PC-3 (cell line): ENCODE measurements around the gene PITPNM3. TPM values are rescaled to one million over a fixed set of nuclear protein-coding genes. Genes with fewer than 3 reads are reported as not detected.

Source experiments
- ATAC-seq: fragments of 200-7000 bp; cut with Tn5 transposase; 2 replicates; pipeline ENCODE4 v1.9.1; 2020; ENCODE audit warnings: mild to moderate bottlenecking, moderate library complexity
- BruUV-seq: library from RNA; stranded (reverse); fragments of 400-500 nt; replicated peaks from 2 replicates; lab custom pipeline; 2021; lab: Mats Ljungman, UMichigan
- CTCF ChIA-PET: fragments of 300-600 bp; sonication (Branson Sonifier 250); formaldehyde crosslinking; loops from one replicate; lab custom pipeline; 2022; ENCODE audit warnings: antibody characterized with exemption; lab: Charles Lee
- POLR2A ChIA-PET: fragments of 300-600 bp; sonication (Branson Sonifier 250); formaldehyde crosslinking; loops from one replicate; lab custom pipeline; 2022; ENCODE audit warnings: antibody characterized with exemption; ENCODE audit not compliant: unreplicated experiment; lab: Charles Lee
- DNase-seq: peaks from one replicate; pipeline ENCODE4 v3.0.0-alpha.2; 2015
- H2AFZ ChIP-seq: fragments of 300-600 bp; sonication (generic); 2 replicates; pipeline ENCODE4 v1.6.0; 2016; ENCODE audit warnings: antibody characterized with exemption, low read length
- H3F3A ChIP-seq: fragments of 300-600 bp; sonication (generic); one replicate; pipeline ENCODE4 v1.6.0; 2017; ENCODE audit warnings: antibody characterized with exemption, low read length, control low read depth, mild to moderate bottlenecking; ENCODE audit not compliant: unreplicated experiment
- H3K27ac ChIP-seq: fragments of 300-600 bp; sonication (generic); 2 replicates; pipeline ENCODE4 v1.5.1; 2016; ENCODE audit warnings: mild to moderate bottlenecking, low read length
- H3K27me3 ChIP-seq: fragments of 300-600 bp; sonication (generic); 2 replicates; pipeline ENCODE4 v1.6.1; 2016; ENCODE audit warnings: low read length, mixed read lengths
- H3K36me3 ChIP-seq: fragments of 300-600 bp; sonication (generic); 2 replicates; pipeline ENCODE4 v1.6.1; 2016; ENCODE audit warnings: low read depth, mixed run types, low read length, mixed read lengths
- H3K4me1 ChIP-seq: fragments of 300-600 bp; sonication (generic); 2 replicates; pipeline ENCODE4 v1.5.1; 2016; ENCODE audit warnings: low read length; ENCODE audit not compliant: insufficient read depth
- H3K4me2 ChIP-seq: fragments of 300-600 bp; sonication (generic); 2 replicates; pipeline ENCODE4 v1.6.0; 2016; ENCODE audit warnings: low read length
- H3K4me3 ChIP-seq: fragments of 300-600 bp; sonication (generic); 2 replicates; pipeline ENCODE4 v1.5.1; 2016; ENCODE audit warnings: mild to moderate bottlenecking, low read length, mixed read lengths
- H3K79me2 ChIP-seq: fragments of 300-600 bp; sonication (generic); 2 replicates; pipeline ENCODE4 v1.6.1; 2017; ENCODE audit warnings: low read length, mixed read lengths
- H3K9ac ChIP-seq: fragments of 300-600 bp; sonication (generic); 2 replicates; pipeline ENCODE4 v1.6.0; 2016; ENCODE audit warnings: mild to moderate bottlenecking, low read length
- H3K9me2 ChIP-seq: fragments of 300-600 bp; sonication (generic); replicated peaks from 2 replicates; pipeline ENCODE4 v1.6.1; 2016; ENCODE audit warnings: mixed run types, low read length, mixed read lengths
- H3K9me3 ChIP-seq: fragments of 300-600 bp; sonication (generic); 2 replicates; pipeline ENCODE4 v1.6.1; 2016; ENCODE audit warnings: low read length, mixed read lengths
- H4K20me1 ChIP-seq: fragments of 300-600 bp; sonication (generic); 2 replicates; pipeline ENCODE4 v1.6.1; 2016; ENCODE audit warnings: low read length, mixed read lengths
- CTCF ChIP-seq: fragments of 300-600 bp; sonication (generic); conservative IDR thresholded peaks from 2 replicates; pipeline ENCODE4 v1.5.1; 2017; ENCODE audit warnings: antibody characterized with exemption, low read depth, mild to moderate bottlenecking, low read length
- EZH2 ChIP-seq: fragments of 300-600 bp; sonication (generic); IDR thresholded peaks from one replicate; pipeline ENCODE4 v1.6.1; 2017; ENCODE audit warnings: antibody characterized with exemption, mild to moderate bottlenecking, low read length; ENCODE audit not compliant: unreplicated experiment
- EZH2phosphoT487 ChIP-seq: fragments of 300-600 bp; sonication (generic); IDR thresholded peaks from 2 replicates; pipeline ENCODE4 v1.6.1; 2018; ENCODE audit warnings: mild to moderate bottlenecking, antibody characterized with exemption, low read length, borderline replicate concordance
- intact Hi-C: fragments of 100-400 bp; cut with micrococcal nuclease; formaldehyde crosslinking; loops from 2 replicates; pipeline ENCODE4 v1.9.0; 2023
- total RNA-seq: library from RNA; depleted of rRNA; stranded (reverse); fragments of >200 nt; gene quantifications from 2 replicates; pipeline ENCODE4 v1.2.3, GENCODE V29; 2014

Gene PITPNM3
- total RNA-seq, 1 experiment from 2014 or later, result 7.1 TPM

DNA sequence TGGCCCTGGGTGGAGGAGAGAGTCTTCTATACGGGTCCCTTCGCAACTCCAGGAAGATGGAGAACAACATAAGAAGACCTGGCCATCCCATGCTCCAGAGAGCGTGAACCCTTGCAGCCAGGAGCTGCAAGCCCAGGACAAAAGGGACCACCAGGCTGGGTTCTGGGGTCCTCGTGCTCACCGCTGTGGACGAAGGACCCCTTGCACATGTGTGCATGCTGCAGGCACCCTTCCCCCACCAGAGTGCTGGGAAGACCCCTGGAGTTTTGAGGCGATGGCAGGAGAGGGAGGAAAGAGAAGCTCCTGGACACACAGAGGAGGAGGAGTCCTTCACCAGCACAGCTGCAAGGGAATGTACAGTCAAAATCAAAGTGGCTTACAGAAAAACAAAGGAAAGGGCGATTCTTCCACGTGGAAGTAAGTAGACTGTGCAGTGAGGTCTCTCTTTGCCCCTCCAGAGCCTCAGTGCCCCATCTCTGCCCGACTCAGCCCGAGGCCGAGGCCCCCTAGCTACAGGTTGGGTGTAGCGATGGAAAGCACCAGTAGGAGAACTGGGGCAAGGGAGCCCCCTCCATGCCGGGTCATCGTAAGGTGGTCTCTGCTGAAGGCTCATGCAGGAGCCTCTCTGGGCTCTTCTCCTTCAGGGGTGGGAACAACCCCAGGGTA is 60.8 kb downstream of the PITPNM3 start:
- no TSS peak for BruUV-seq
- intact Hi-C loops, result no loop called here
- H3K4me1 ChIP-seq, result no peaks in the 10 kb centered on the region
- H3K79me2 ChIP-seq, result no peaks in the 10 kb centered on the region
- no peak overlapping the region for H3K9ac ChIP-seq
- no peak for ATAC-seq
- no peaks in the 10 kb centered on the region for H3K9me3 ChIP-seq
- POLR2A ChIA-PET, result no interaction called here
- CTCF ChIA-PET, result no interaction called here
- no peak overlapping the region for H2AFZ ChIP-seq
- H3F3A ChIP-seq, result no peaks in the 10 kb centered on the region
- H3K27ac ChIP-seq, result no peak overlapping the region
- no peak overlapping the region for H3K4me3 ChIP-seq
- no peak for TF ChIP-seq EZH2phosphoT487
- no peak for DNase-seq
- H4K20me1 ChIP-seq, result no peaks in the 10 kb centered on the region
- H3K36me3 ChIP-seq, result no peaks in the 10 kb centered on the region
- no peak overlapping the region for H3K4me2 ChIP-seq
- H3K9me2 ChIP-seq, result no peaks in the 10 kb centered on the region
- H3K27me3 ChIP-seq, result no peaks in the 10 kb centered on the region

- no peak overlapping the region for H2AFZ ChIP-seq
- H3K27me3 ChIP-seq, result no peaks in the 10 kb centered on the region
- intact Hi-C loops, result no loop called here
- no TSS peak for BruUV-seq
- TF ChIP-seq CTCF (no peak), EZH2 (no peak), EZH2phosphoT487 (no peak)
- no peak overlapping the region for H3K4me2 ChIP-seq
- no peak overlapping the region for H3K9ac ChIP-seq
- POLR2A ChIA-PET, result no interaction called here
- no peaks in the 10 kb centered on the region for H3K9me2 ChIP-seq
- DNase-seq, result no peak
- no peaks in the 10 kb centered on the region for H3F3A ChIP-seq
- no peaks in the 10 kb centered on the region for H3K36me3 ChIP-seq
- CTCF ChIA-PET, result no interaction called here
- ATAC-seq, result no peak
- H3K79me2 ChIP-seq, result no peaks in the 10 kb centered on the region
- no peaks in the 10 kb centered on the region for H3K9me3 ChIP-seq
- no peaks in the 10 kb centered on the region for H3K4me1 ChIP-seq
- no peak overlapping the region for H3K27ac ChIP-seq
- no peak overlapping the region for H3K4me3 ChIP-seq
- no peaks in the 10 kb centered on the region for H4K20me1 ChIP-seq
Measured at GRCh38 chr17:6494239-6494941, 62.0 kb downstream of the PITPNM3 start.

DNA sequence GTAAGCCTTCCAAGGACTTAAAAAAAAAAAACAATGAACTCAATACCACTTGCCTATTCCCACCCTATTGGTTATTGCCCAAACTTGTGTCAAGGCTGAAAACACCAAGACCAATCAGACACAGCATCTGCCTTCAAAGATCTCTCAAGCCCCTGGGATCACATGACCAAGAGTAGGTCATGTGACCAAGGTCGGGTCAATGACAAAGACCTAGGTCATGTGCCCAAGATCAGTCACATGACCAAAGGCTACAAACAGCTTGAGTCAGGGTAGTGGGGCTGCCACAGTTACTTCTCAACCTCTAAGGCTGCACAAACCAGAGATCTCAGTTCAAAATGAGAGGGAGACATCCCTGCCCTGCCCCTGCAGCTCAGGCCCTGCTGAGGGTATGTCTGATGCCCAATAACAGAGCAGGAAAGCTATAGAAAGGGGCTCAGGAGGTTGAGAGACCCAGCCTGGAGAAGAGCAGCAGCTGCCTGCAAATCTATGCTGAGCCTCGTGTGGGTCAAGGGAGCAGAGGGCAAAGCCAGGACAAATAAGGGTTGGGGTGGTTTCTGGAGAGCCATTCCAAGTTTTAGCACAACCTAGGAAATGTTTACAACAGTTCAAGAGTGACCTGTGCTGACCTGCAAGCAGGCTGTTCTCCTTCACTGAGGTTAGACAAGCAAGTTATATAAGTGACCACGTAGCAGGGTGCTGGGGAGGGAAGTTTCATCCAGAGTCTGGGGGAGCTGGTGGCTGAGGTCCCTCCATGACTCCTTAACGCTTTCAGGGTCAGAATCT is 63.3 kb downstream of the PITPNM3 start:
- Histone ChIP-seq H3K9me2 (no peaks in the 10 kb centered on the region), H3K79me2 (no peaks in the 10 kb centered on the region), H3K9me3 (no peaks in the 10 kb centered on the region), H3K4me1 (no peaks in the 10 kb centered on the region), H3K9ac (no peak overlapping the region), H2AFZ (no peak overlapping the region), H3K4me2 (no peak overlapping the region), H3K27ac (no peak overlapping the region), H3K27me3 (no peaks in the 10 kb centered on the region), H3F3A (no peaks in the 10 kb centered on the region), H3K4me3 (no peak overlapping the region), H4K20me1 (no peaks in the 10 kb centered on the region), H3K36me3 (no peaks in the 10 kb centered on the region)
- CTCF ChIA-PET, result no interaction called here
- POLR2A ChIA-PET, result no interaction called here
- intact Hi-C loops, result no loop called here
- no peak for DNase-seq
- no TSS peak for BruUV-seq
- no peak for TF ChIP-seq EZH2phosphoT487
- TF ChIP-seq EZH2, result no peak
- TF ChIP-seq CTCF, result no peak
- no peak for ATAC-seq
